ENCODE results near the gene WRNIP1.

- no peak for TF ChIP-seq CTCF (conservative IDR thresholded peaks at IDR 0.05; ENCODE audit: low read depth, low read length)
- no peak for TF ChIP-seq RAD21 (IDR thresholded peaks at IDR 0.05; ENCODE audit: low read length)
- no peak for TF ChIP-seq FOS (IDR thresholded peaks at IDR 0.05; ENCODE audit: low read depth, low read length)
- TF ChIP-seq USF2 (IDR thresholded peaks at IDR 0.05; ENCODE audit: low read depth, low read length) = no peak
- TF ChIP-seq POLR2A (IDR thresholded peaks at IDR 0.05; ENCODE audit: low read depth, low read length) = no peak
- no peak for TF ChIP-seq CHD1 (IDR thresholded peaks at IDR 0.05; ENCODE audit: low read depth, low read length)
- TF ChIP-seq CEBPB (IDR thresholded peaks at IDR 0.05; ENCODE audit: low read depth, low read length) = peak; percentile 72
- TF ChIP-seq MAZ (IDR thresholded peaks at IDR 0.05; ENCODE audit: borderline replicate concordance, low read depth, low read length) = no peak
- TF ChIP-seq RFX5 (IDR thresholded peaks at IDR 0.05; ENCODE audit: low read depth, low read length) = no peak
- TF ChIP-seq, protein P1, sequence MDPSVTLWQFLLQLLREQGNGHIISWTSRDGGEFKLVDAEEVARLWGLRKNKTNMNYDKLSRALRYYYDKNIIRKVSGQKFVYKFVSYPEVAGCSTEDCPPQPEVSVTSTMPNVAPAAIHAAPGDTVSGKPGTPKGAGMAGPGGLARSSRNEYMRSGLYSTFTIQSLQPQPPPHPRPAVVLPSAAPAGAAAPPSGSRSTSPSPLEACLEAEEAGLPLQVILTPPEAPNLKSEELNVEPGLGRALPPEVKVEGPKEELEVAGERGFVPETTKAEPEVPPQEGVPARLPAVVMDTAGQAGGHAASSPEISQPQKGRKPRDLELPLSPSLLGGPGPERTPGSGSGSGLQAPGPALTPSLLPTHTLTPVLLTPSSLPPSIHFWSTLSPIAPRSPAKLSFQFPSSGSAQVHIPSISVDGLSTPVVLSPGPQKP (IDR thresholded peaks at IDR 0.05; ENCODE audit: borderline replicate concordance, low read depth, low read length) = no peak
- TF ChIP-seq SMC3 (IDR thresholded peaks at IDR 0.05; ENCODE audit: low read depth, low read length) = no peak
Measured at GRCh38 chr6:2773449-2773848, 8.3 kb downstream of the WRNIP1 start.

Data from IMR-90 (cell line).